Measurements from ENCODE around the gene C3orf52.
A peak's percentile ranks its signal among the peaks of the same experiment; 100 is the strongest.

The C3orf52 gene

DNA sequence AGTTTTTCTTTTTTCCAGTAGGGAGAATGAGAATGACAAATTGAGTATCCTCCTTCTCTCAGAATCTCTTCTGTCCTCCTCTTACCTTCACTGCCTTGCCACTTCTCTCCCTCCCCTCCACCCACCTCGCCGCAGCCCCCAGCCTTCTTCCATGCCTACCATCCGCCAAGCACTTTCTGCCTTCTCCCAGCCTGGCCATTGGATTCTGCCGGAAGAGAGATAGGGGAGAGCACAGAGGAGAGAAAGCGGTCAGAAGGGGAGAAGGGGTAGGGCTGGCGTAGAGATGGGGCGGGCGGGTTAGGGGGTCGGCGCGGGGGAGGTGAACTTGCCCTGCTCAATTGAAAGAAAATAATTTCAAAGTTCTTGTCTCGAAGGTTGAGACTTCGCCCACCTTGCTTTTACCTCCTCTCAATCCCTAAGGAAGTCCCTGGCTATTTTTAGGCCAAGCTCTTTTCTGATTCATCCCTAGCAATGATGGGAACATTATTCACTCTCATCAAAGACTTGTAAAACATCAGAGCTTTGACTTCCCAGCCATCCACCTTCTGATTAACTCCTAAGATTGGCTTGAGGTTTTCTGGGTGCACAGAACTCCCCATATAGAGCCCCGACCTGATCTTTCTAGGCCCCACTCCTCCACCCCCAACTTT, 811 bp downstream of the C3orf52 start:
- peak overlapping the region; percentile 83 for H3K9ac ChIP-seq (ENCODE audit: low read length)
- no peak overlapping the region for H4K91ac ChIP-seq (ENCODE audit: low read length)
- H3K23ac ChIP-seq (ENCODE audit: low read length in 2 of 2) = no peak overlapping the region
- no peak overlapping the region for H2BK15ac ChIP-seq (ENCODE audit: low read depth, poor library complexity, severe bottlenecking)
- no peak overlapping the region for H2BK5ac ChIP-seq (ENCODE audit: low read depth, low read length, poor library complexity, severe bottlenecking)
- no peak overlapping the region for H3K18ac ChIP-seq (ENCODE audit: low read depth in 1 of 2, low read length in 2 of 2)
- peaks cover 20% of the 10 kb centered on the region for H3K4me1 ChIP-seq (ENCODE audit: control insufficient read depth, insufficient read depth, low read depth, low read length)
- H3K9me3 ChIP-seq (ENCODE audit: control insufficient read depth, low read length) = no peaks in the 10 kb centered on the region
- 30% methylated on average over 3 of the region's 14 CpGs for WGBS
- H3K4me3 ChIP-seq (ENCODE audit: insufficient read depth in 1 of 2, low read depth in 1 of 2, low read length in 2 of 2) = peak overlapping the region; percentile 74 to 80
- H3K36me3 ChIP-seq (ENCODE audit: control insufficient read depth in 1 of 2, insufficient read depth in 2 of 2, low read depth in 1 of 2, low read length in 2 of 2) = no peaks in the 10 kb centered on the region
- H4K8ac ChIP-seq (ENCODE audit: low read length) = no peak overlapping the region
- peak overlapping the region in 1 of 2 experiments; percentile 2 for H2BK12ac ChIP-seq (ENCODE audit: low read length in 2 of 2)
- H2AFZ ChIP-seq (ENCODE audit: low read depth, low read length) = no peak overlapping the region
- H3K27ac ChIP-seq (ENCODE audit: low read length, poor library complexity, severe bottlenecking) = peak overlapping the region; percentile 64
- peak overlapping the region in 1 of 2 experiments; percentile 57 for H3K4ac ChIP-seq (ENCODE audit: low read depth in 1 of 2, low read length in 2 of 2)
- peaks cover 3% of the 10 kb centered on the region for H3K79me1 ChIP-seq (replicated peaks; ENCODE audit: low read length, poor library complexity, severe bottlenecking)
- H2AK5ac ChIP-seq (ENCODE audit: low read length, severe bottlenecking) = no peak overlapping the region
- no peak overlapping the region for H2BK120ac ChIP-seq (ENCODE audit: low read depth, low read length)
- H3K4me2 ChIP-seq (ENCODE audit: low read length, poor library complexity, severe bottlenecking) = peak overlapping the region; percentile 90
- H3K14ac ChIP-seq (ENCODE audit: low read length in 2 of 2) = no peak overlapping the region
- DNase-seq = peak; percentile 48
- peaks cover 0 to 6% of the 10 kb centered on the region in 2 experiments for H3K27me3 ChIP-seq (ENCODE audit: control insufficient read depth in 1 of 2, insufficient read depth in 1 of 2, low read length in 2 of 2)

DNA sequence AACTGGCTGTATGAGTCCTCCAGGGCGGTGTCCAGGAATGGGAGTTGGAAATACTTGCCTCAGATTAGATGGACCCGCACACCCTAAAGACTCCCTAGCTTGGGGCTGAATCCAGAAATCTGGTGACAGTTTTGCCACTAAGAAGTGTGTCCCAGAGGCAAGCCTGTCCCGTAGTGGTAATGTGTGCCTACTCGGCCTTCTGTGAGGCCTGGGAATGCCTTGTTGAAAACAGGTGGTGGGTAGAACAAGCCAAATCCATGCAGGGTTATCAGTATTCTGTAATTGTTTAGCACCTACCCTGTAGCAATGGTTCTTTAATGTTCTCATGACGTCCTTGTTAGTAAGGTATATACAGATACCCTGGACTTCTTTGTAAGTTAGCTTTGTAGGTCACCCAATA, 1.6 kb downstream of the C3orf52 start:
- Histone ChIP-seq H3K9me3 (ENCODE audit: control insufficient read depth, low read length) (no peaks in the 10 kb centered on the region), H2AK5ac (ENCODE audit: low read length, severe bottlenecking) (peak overlapping the region; percentile 94), H3K4me1 (ENCODE audit: control insufficient read depth, insufficient read depth, low read depth, low read length) (peaks cover 20% of the 10 kb centered on the region), H3K4me2 (ENCODE audit: low read length, poor library complexity, severe bottlenecking) (peak overlapping the region; percentile 90), H3K9ac (ENCODE audit: low read length) (no peak overlapping the region), H2BK12ac (ENCODE audit: low read length in 2 of 2) (no peak overlapping the region), H3K4ac (ENCODE audit: low read depth in 1 of 2, low read length in 2 of 2) (no peak overlapping the region), H3K4me3 (ENCODE audit: insufficient read depth in 1 of 2, low read depth in 1 of 2, low read length in 2 of 2) (peak overlapping the region in 1 of 2 experiments; percentile 46), H3K14ac (ENCODE audit: low read length in 2 of 2) (no peak overlapping the region), H3K79me1 (replicated peaks; ENCODE audit: low read length, poor library complexity, severe bottlenecking) (peaks cover 3% of the 10 kb centered on the region), H2BK120ac (ENCODE audit: low read depth, low read length) (no peak overlapping the region), H4K8ac (ENCODE audit: low read length) (no peak overlapping the region), H3K18ac (ENCODE audit: low read depth in 1 of 2, low read length in 2 of 2) (no peak overlapping the region), H2BK5ac (ENCODE audit: low read depth, low read length, poor library complexity, severe bottlenecking) (peak overlapping the region; percentile 10), H3K36me3 (ENCODE audit: control insufficient read depth in 1 of 2, insufficient read depth in 2 of 2, low read depth in 1 of 2, low read length in 2 of 2) (no peaks in the 10 kb centered on the region), H2AFZ (ENCODE audit: low read depth, low read length) (no peak overlapping the region), H3K27ac (ENCODE audit: low read length, poor library complexity, severe bottlenecking) (peak overlapping the region; percentile 24), H3K23ac (ENCODE audit: low read length in 2 of 2) (no peak overlapping the region), H2BK15ac (ENCODE audit: low read depth, poor library complexity, severe bottlenecking) (no peak overlapping the region), H4K91ac (ENCODE audit: low read length) (no peak overlapping the region), H3K27me3 (ENCODE audit: control insufficient read depth in 1 of 2, insufficient read depth in 1 of 2, low read length in 2 of 2) (peaks cover 0 to 6% of the 10 kb centered on the region in 2 experiments)
- 81% methylated on average over 5 of the region's 5 CpGs for WGBS
- no peak for DNase-seq

- Histone ChIP-seq H3K23ac (ENCODE audit: low read length in 2 of 2) (no peak overlapping the region), H4K91ac (ENCODE audit: low read length) (no peak overlapping the region), H3K4ac (ENCODE audit: low read depth in 1 of 2, low read length in 2 of 2) (no peak overlapping the region), H3K18ac (ENCODE audit: low read depth in 1 of 2, low read length in 2 of 2) (no peak overlapping the region), H3K4me1 (ENCODE audit: control insufficient read depth, insufficient read depth, low read depth, low read length) (peaks cover 23% of the 10 kb centered on the region), H3K9ac (ENCODE audit: low read length) (no peak overlapping the region), H2BK120ac (ENCODE audit: low read depth, low read length) (no peak overlapping the region), H3K27ac (ENCODE audit: low read length, poor library complexity, severe bottlenecking) (no peak overlapping the region), H3K9me3 (ENCODE audit: control insufficient read depth, low read length) (no peaks in the 10 kb centered on the region), H2BK12ac (ENCODE audit: low read length in 2 of 2) (no peak overlapping the region), H3K4me2 (ENCODE audit: low read length, poor library complexity, severe bottlenecking) (no peak overlapping the region), H2AK5ac (ENCODE audit: low read length, severe bottlenecking) (no peak overlapping the region), H3K4me3 (ENCODE audit: insufficient read depth in 1 of 2, low read depth in 1 of 2, low read length in 2 of 2) (no peak overlapping the region), H4K8ac (ENCODE audit: low read length) (no peak overlapping the region), H2AFZ (ENCODE audit: low read depth, low read length) (no peak overlapping the region), H2BK5ac (ENCODE audit: low read depth, low read length, poor library complexity, severe bottlenecking) (no peak overlapping the region), H3K36me3 (ENCODE audit: control insufficient read depth in 1 of 2, insufficient read depth in 2 of 2, low read depth in 1 of 2, low read length in 2 of 2) (peaks cover 0 to 2% of the 10 kb centered on the region in 2 experiments), H3K14ac (ENCODE audit: low read length in 2 of 2) (no peak overlapping the region), H3K27me3 (ENCODE audit: control insufficient read depth in 1 of 2, insufficient read depth in 1 of 2, low read length in 2 of 2) (peaks cover 0 to 6% of the 10 kb centered on the region in 2 experiments), H3K79me1 (replicated peaks; ENCODE audit: low read length, poor library complexity, severe bottlenecking) (peaks cover 3% of the 10 kb centered on the region), H2BK15ac (ENCODE audit: low read depth, poor library complexity, severe bottlenecking) (no peak overlapping the region)
- 69% methylated on average over 4 of the region's 4 CpGs for WGBS
- DNase-seq = no peak
Measured at GRCh38 chr3:112088944-112089343, 2.8 kb downstream of the C3orf52 start.

- H3K9me3 ChIP-seq (ENCODE audit: control insufficient read depth, low read length) = no peaks in the 10 kb centered on the region
- H2BK12ac ChIP-seq (ENCODE audit: low read length in 2 of 2) = no peak overlapping the region
- no peak overlapping the region for H2BK5ac ChIP-seq (ENCODE audit: low read depth, low read length, poor library complexity, severe bottlenecking)
- no peak overlapping the region for H3K4ac ChIP-seq (ENCODE audit: low read depth in 1 of 2, low read length in 2 of 2)
- H2AFZ ChIP-seq (ENCODE audit: low read depth, low read length) = no peak overlapping the region
- H3K27me3 ChIP-seq (ENCODE audit: control insufficient read depth in 1 of 2, insufficient read depth in 1 of 2, low read length in 2 of 2) = peaks cover 0 to 6% of the 10 kb centered on the region in 2 experiments
- H3K27ac ChIP-seq (ENCODE audit: low read length, poor library complexity, severe bottlenecking) = peak overlapping the region; percentile 36
- H2AK5ac ChIP-seq (ENCODE audit: low read length, severe bottlenecking) = no peak overlapping the region
- no peak overlapping the region for H3K9ac ChIP-seq (ENCODE audit: low read length)
- H2BK120ac ChIP-seq (ENCODE audit: low read depth, low read length) = no peak overlapping the region
- no peak overlapping the region for H3K23ac ChIP-seq (ENCODE audit: low read length in 2 of 2)
- H3K4me2 ChIP-seq (ENCODE audit: low read length, poor library complexity, severe bottlenecking) = peak overlapping the region; percentile 26
- H4K8ac ChIP-seq (ENCODE audit: low read length) = no peak overlapping the region
- H3K4me1 ChIP-seq (ENCODE audit: control insufficient read depth, insufficient read depth, low read depth, low read length) = peaks cover 23% of the 10 kb centered on the region
- H3K14ac ChIP-seq (ENCODE audit: low read length in 2 of 2) = no peak overlapping the region
- no peak overlapping the region for H3K4me3 ChIP-seq (ENCODE audit: insufficient read depth in 1 of 2, low read depth in 1 of 2, low read length in 2 of 2)
- 45% methylated on average over 5 of the region's 9 CpGs for WGBS
- H3K79me1 ChIP-seq (replicated peaks; ENCODE audit: low read length, poor library complexity, severe bottlenecking) = peaks cover 9% of the 10 kb centered on the region
- H2BK15ac ChIP-seq (ENCODE audit: low read depth, poor library complexity, severe bottlenecking) = no peak overlapping the region
- peak overlapping the region in 1 of 2 experiments; percentile 52 for H3K18ac ChIP-seq (ENCODE audit: low read depth in 1 of 2, low read length in 2 of 2)
- no peak overlapping the region for H4K91ac ChIP-seq (ENCODE audit: low read length)
- peaks cover 0 to 6% of the 10 kb centered on the region in 2 experiments for H3K36me3 ChIP-seq (ENCODE audit: control insufficient read depth in 1 of 2, insufficient read depth in 2 of 2, low read depth in 1 of 2, low read length in 2 of 2)
- no peak for DNase-seq
Measured at GRCh38 chr3:112089956-112090886, 4.0 kb downstream of the C3orf52 start.
